ENCODE data around the gene UQCC3. TPM values are rescaled to one million over a fixed set of nuclear protein-coding genes. Genes with fewer than 3 reads are reported as not detected.
A peak's percentile ranks its signal among the peaks of the same experiment; 100 is the strongest.

UQCC3 gene
- total and polyA plus RNA-seq, 9 of the 15 experiments (the other 6 are each of a cell fraction or from before 2014, with no cell fraction given), result 3.3 to 44.3 (median 8.0) TPM

- TF ChIP-seq, protein P1, sequence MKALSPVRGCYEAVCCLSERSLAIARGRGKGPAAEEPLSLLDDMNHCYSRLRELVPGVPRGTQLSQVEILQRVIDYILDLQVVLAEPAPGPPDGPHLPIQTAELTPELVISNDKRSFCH (CRISPR knock-in tag; IDR thresholded peaks at IDR 0.05), result no peak
- TF ChIP-seq, protein P1 (tag; IDR thresholded peaks at IDR 0.05), result peak; percentile 63; the same call in 1 of the 2 replicates
- TF ChIP-seq ZBTB7A (IDR thresholded peaks at IDR 0.05; ENCODE audit: borderline replicate concordance, control insufficient read depth, low read depth, low read length), result peak; percentile 29; the same call in 1 of the 2 replicates
- TF ChIP-seq HOXB6 (CRISPR knock-in tag; IDR thresholded peaks at IDR 0.05; ENCODE audit: borderline replicate concordance), result no peak
- no peak for TF ChIP-seq RUNX1 (IDR thresholded peaks at IDR 0.05; ENCODE audit: low read depth)
- TF ChIP-seq RAD21 (CRISPR knock-in tag; conservative IDR thresholded peaks at IDR 0.05 in 1 of 2, IDR thresholded peaks at IDR 0.05 in 1 of 2), result 0 out of 4 replicates have a peak, but pooled peaks of 1 of the 2 experiments have one; percentile 5
- TF ChIP-seq BRCA1 (IDR thresholded peaks at IDR 0.05), result no peak
- TF ChIP-seq BRCA1 (CRISPR knock-in tag; IDR thresholded peaks at IDR 0.05), result no peak
- peak; percentile 87 for TF ChIP-seq KLF16 (IDR thresholded peaks at IDR 0.05)
- 0 out of 2 replicates have a peak, but pooled peaks have one; percentile 2 for TF ChIP-seq ZNF384 (IDR thresholded peaks at IDR 0.05; ENCODE audit: low read depth, low read length)
- TF ChIP-seq ZNF24 (IDR thresholded peaks at IDR 0.05), result no peak
- TF ChIP-seq SOX6 (IDR thresholded peaks at IDR 0.05), result 0 out of 2 replicates have a peak, but pooled peaks have one; percentile 21
- TF ChIP-seq POLR2H (tag; IDR thresholded peaks at IDR 0.05; ENCODE audit: low read depth), result peak; percentile 34; the same call in 1 of the 2 replicates
- TF ChIP-seq RAD51 (IDR thresholded peaks at IDR 0.05; ENCODE audit: borderline replicate concordance, low read depth), result peak; percentile 97
- peak; percentile 87 for TF ChIP-seq REST (IDR thresholded peaks at IDR 0.05; ENCODE audit: borderline replicate concordance)
- TF ChIP-seq REST (CRISPR knock-in tag; IDR thresholded peaks at IDR 0.05; ENCODE audit: low read depth), result no peak
- TF ChIP-seq GABPB1 (CRISPR knock-in tag; IDR thresholded peaks at IDR 0.05), result peak; percentile 89
- peak; percentile 22 for TF ChIP-seq CCNT2 (IDR thresholded peaks at IDR 0.05; ENCODE audit: borderline replicate concordance, extremely low read depth, insufficient read length, low read depth, low read length)
- TF ChIP-seq NCOA1 (IDR thresholded peaks at IDR 0.05; ENCODE audit: low read depth), result 0 out of 2 replicates have a peak, but pooled peaks have one; percentile 20
These were observed 7.6 kb downstream of the UQCC3 start, which contains the start of gene UBXN1 (continued) for GRCh38 chr11:62678770-62679696.
